T-helper 2 cell treated with Interferon-gamma antibody and Interleukin-4, amounts not matched to agents 100 ng/mL and 5 ng/mL, for 36 hours (primary cell): ENCODE data around the gene PAPSS1. TPM values are rescaled to one million over a fixed set of nuclear protein-coding genes. Genes with fewer than 3 reads are reported as not detected.
"Not testable (repeated sequence)": the region's sequence is repeated elsewhere in the genome, so short reads cannot be mapped to it uniquely, and the experiment has no call there.

ENCODE experiments used
- intact Hi-C: fragments of 100-400 bp; cut with micrococcal nuclease; formaldehyde crosslinking; loops from one replicate; pipeline ENCODE4 v1.15.1; 2023
- total RNA-seq: library from RNA; stranded (reverse); gene quantifications from 2 replicates; pipeline ENCODE4 v1.2.3, GENCODE V29; 2022

The PAPSS1 gene
- total RNA-seq, result 31.5 and 32.8 TPM in 2 replicates

DNA sequence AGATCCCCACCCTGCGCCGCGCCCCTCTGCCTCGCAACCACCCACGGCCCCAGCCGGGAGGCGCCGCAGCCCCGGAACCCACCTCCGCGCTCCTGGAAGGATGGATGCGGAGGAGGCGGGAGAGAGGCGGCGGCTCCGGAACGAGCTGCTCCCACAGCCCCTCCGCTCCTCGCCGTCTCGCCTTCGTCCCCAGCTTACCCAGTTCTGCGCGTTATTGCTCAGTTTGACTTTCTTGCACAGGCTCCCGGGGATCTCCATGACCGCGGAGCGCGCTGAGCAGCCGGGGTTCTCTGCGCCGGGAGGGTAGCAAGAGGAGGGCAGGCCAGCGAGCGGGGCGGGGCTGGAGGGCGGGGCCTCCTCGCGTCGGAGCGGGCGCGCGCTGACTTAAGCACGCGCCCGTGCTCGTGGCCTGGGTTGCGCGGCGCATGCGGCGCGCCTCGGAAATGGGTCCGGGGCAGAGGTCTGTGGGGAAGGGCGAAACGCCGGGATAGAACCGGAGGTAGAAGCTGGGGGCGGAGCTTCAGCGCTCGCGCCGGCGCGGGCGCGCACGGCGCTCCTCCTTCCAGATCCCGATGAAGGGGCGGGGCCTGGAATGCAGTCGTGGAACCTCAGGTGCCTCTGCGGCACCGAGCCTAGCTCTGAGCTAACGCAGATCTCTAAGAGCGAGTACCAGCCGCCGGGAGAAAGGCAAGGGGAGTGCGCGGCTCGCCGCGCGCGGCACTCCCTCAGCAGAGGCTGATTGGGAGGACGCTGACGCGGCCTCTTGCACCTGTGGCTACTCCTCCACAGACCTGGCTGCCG, at the start of gene PAPSS1:
Gene PAPSS1 (minus strand): TSS at position 313 of the 801 bp plus-strand sequence. CDS start 55 bp downstream, at position 258.
- intact Hi-C loops, result loop anchor here (1.0 to 5.0 kb wide), 8 partner anchors 27 to 1841 kb away; partner anchors contain the start of genes AIMP1, CYP2U1, HADH and LEF1

DNA sequence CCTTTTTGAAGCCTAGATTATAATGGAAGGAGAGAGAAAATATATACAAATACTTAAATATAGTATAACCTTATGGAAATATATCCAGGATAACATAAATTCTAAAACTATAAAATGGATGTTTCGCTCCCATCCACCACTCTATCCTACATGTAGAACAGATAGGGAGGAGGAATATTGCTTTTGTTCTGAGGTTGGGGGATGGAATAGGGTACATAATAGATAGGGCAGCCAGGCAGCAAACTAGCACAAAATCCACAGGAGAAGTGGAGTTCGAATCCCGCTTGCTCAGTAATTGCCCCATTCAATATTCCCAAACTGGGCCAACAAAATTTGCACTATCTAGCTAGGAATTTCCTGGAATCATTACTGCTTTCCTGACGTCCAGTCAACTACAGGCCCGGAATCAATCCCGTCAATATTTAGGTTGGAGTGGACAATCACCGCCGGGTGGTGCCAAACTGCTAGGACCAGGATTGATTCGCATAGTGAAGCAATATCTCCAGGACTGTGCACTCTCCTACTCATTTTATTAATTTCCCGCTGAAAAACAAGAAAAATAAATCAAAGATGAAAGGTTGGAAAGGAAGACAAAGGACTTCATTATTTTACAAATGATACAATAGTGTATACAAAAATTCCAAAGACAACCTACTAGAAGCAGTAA, 40.4 kb upstream of the PAPSS1 start:
- intact Hi-C loops, result no loop called here

DNA sequence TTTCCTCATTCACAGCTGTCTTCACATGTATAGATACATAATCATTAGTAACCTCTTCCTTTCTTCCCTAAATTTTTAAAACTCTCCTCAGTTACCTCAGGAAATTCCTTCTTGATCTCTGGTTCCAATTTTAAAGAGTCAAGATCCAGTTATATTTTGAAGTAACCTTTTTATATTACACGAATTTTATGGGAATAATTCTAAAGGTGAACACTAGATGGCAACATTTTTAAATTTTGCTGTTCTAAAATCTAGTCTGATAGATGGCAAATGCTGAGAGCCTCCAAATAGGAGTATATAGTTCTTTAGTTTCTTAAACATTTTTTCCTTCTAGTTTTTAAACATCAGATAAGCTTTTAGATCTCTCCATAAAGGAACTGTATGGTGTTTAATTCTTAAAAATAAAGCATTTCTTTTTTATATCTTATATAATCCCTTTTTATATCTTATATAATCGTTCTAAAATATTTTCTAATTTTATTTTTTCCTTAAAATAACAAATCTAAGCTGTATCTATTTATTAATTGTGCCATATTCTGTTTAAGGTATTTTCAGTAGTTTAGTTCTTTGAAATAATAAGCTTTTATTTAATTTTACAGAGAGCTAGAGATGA, 37.9 kb upstream of the PAPSS1 start:
- intact Hi-C loops, result loop anchor here (1.0 kb wide), 1 partner anchor 155 kb away; no protein-coding TSS in a partner anchor

DNA sequence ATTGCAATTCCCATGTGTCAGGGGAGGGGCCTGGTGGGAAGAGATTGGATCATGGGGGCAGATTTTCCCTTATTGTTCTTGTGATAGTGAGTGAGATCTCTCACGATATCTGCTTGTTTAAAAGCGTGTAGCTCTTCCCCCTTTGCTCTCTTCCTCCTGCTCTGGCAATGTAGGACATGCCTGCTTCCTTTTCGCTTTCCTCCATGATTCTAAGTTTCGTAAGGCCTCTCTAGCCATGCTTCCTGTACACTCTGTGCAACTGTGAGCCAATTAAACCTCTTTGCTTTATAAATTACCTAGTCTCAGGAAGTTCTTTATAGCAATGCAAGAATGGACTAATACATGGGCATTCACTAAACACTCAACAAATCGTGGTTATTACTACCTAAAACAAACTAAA, 37.2 kb upstream of the PAPSS1 start:
- intact Hi-C loops, result no loop called here

DNA sequence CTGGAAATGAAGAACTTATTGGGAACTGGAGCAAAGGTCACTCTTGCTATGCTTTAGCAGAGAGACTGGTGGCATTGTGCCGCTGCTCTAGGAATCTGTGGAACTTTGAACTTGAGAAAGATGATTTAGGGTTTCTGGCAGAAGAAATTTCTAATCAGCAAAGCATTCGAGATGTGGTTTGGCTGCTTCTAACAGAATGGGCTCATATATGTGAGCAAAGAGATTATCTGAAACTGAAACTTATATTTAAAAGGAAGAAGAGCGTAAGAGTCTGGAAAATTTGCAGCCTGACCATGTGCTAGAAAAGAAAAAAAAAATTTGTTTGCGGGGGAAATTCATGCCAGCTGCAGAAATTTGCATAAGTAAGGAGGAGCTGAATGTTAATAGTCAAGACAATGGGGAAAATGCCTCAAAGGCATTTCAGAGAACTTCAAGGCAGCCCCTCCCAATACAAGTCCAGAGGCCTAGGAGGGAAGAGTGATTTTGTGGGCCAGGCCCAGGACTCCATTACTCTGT, 35.9 kb upstream of the PAPSS1 start:
- intact Hi-C loops, result no loop called here

DNA sequence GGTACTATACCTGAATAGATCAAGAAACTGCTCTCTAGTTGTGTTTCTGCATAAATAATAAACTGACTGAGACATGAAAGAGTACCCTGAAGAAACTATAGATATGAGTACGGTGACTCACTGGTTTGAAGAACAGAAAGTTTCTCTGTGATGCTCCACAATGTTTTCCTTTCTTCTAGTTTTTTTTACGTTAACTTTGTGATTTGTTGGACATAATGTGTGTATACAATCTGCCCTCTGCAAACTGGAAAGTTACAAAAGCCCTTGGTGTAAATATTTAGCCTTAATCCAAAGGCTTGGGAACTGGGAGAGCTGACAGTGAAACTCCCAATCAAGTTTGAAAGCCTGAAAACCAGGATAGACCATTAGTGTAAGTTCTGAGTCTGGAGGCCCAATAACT, 31.6 kb upstream of the PAPSS1 start:
- intact Hi-C loops, result no loop called here

DNA sequence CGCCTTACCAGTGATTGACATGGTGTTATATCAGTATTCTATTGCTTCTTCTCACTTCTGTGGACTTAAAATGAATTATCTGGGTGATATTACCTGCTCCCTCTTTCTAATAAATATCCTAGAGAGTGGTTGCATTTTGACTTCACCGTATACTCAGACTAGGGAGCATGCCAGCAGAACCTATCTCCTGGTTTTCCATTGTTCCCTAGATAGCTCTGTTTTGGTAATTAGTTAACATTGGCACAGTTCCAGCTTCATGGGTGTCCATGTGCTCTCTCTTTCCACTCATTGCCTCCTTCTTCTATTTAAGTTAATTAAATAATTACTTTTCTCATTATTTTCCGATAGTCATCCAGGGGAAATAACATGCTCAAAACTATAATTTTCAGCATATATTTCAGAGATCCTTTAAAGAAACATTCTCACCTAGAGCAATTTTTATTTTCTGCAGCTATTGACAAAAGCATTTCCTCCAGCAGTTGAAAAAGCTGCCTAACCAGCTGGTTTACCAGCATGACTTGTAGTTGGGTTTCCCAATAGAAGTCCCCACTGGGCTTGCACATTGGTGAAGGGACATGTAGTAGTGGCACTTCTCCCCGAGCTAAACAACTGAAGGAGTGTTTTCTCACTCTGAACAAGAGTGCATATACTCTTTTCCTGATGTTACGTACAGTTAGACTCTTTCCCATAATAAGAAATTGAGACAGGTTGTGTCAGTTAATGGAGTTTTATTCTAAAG, 27.9 kb upstream of the PAPSS1 start:
- intact Hi-C loops, result no loop called here

DNA sequence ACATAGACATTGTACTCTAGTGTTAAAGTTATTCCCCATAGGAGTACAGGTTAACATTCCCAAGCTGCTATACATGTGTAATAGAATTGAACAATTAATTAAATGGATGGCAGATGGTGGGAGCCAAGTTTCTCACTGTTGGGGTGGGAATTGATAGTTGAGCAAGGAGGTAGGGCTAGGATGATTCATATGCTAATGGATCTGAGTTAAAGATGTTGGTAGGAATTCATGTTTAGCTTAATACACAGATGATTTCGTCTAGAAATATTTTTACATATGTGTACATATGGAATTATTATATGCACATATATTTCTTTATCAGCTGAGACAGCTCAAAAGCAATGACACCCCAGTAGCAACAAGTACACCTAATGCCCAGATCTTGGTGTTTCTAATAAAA, 26.1 kb upstream of the PAPSS1 start:
- intact Hi-C loops, result no loop called here

DNA sequence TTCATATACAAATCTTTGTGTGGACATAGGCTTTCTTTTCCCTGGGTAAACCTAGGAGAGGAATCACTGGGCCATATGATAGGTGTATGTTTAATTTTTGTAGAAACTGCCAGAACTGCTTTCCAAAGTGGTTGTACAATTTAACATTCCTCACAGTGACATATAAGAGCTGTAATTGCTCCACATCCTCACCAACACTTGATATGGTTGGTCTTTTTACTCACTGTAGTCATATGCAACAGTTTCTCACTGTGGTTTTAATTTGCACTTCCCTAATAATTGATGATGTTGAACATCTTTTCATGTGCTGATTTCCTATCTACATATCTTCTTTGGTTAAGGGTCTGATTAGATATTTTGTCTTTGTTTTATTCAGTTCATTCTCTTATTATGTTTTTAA, 24.5 kb upstream of the PAPSS1 start:
- intact Hi-C loops, result no loop called here

DNA sequence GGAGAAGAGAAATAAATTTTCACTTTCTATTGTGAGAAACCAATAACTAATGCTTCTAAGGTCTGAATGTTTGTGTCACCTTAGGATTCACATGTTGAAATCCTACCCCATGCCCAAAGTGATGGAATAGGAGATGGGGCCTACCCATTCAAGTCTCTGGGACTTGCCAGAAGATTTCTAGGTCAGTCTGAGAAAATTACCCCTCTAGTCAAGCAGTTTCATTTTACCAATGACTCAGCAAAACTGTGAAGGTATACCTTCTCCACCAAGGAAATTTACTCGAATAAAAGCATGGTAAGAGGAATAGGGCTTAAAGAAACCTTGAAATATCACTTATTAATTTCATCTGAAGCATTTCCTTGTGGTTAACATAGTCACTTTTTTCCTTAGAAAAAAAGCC, 23.5 kb upstream of the PAPSS1 start:
- intact Hi-C loops, result no loop called here

DNA sequence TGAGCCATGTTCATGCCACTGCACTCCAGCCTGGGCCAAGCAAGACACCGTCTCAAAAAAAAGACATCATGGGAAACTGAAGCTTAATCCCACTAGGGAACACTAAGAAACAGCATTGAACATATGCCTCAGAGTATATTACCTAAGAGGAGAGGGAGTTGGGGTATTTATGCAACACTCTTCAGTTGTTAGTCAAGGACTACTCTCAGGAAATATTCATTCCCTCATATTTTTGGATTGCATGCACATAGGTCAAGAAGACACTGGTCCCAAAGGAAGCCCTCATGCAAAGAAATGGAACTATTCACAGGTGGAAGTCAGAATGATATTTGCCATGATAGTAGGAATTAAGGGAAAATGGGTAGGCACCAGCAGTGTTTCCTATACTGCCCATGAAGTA, 22.8 kb upstream of the PAPSS1 start:
- intact Hi-C loops, result no loop called here

DNA sequence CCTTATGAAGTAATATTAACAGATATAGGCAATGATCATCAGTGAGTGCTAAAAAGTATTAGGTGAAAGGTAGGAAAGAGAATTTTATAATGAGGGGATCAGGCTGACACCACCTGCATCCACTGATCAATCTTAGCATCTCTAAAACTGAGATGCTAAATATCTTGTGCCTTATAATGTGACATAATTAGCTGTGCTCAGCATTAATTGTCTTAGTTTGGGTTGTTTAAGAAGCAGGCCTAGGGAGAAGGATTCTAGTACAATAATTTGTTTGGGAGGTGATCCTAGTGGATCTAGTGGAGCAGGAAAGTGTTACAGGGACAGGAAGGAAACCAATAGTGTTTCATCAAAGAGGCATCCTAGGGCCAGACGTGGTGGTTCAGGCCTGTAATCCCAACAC, 22.2 kb upstream of the PAPSS1 start:
- intact Hi-C loops, result no loop called here

DNA sequence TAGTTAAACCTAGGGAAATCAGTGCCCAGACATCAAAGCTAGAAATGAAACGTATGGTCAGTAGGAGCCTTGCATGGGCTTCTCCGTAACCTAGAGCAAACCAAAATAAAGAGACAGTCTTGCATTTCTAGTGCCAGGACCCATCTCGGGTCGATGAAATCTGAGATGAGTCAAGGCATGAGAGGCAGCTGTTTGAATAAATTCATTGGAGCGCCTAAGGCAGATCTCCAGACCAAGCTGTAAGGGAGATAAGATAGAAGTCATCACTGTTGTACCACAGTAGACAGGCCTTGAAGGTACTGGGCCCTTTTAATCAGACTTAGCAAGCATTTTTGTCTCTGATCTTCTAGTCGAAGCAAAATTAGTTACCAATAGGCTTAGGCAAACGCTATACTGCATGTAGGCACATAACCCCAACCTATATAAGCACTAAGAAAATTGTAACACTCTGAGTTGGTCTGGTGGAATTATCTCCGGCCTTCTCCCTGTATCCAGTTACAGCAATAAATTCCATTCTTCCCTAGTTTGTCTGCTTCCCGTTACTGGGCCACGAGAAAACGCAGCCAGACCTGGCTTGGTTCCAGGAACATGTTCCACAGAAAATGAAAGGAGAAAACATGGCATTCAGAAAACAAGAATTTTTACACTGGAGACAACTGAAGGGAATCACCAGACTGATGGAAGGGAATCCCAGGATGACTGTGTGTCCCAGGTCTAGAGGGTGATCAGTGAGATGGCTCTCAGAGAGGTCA, 21.1 kb upstream of the PAPSS1 start:
- intact Hi-C loops, result no loop called here

DNA sequence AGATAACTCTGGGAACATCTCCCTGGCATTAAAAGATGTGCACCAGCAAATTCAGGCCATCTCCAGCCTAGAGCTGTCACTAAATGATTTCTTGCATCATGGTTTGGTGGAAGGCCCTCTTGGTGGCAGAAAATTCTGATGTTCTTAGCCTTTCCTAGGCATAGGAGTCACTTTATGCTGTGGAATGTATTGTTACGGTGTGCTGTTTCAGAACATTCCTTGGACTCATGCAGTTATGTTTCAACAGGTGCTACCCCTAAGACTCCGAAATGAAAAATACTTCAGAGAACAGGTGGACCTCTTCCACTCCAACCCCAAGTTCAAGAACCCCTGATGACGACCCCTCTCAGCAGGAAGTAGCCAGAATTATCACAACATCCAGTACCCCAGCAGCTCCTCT, 20.3 kb upstream of the PAPSS1 start:
- intact Hi-C loops, result no loop called here

DNA sequence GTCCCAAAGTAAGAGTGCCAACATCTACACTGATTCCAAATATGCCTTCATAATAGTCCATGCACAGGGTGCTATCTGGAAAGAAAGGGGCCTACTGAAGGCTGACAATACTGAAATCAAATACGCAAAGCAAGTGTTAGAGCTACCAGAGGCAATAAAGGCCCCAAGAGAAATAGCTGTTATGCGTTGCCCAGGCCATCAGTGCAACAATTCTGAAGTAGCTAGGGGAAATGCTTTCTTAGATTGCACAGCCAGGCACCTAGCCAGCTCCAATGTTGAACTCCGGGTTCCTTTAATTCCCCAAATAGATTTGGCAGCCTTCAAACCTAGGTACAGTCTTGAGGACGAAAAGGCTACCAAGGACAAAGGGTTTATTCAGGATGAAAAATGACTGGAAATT, 17.4 kb upstream of the PAPSS1 start:
- intact Hi-C loops, result loop anchor here (10.0 kb wide), 1 partner anchor 703 kb away; the partner anchor contains the start of gene DKK2

DNA sequence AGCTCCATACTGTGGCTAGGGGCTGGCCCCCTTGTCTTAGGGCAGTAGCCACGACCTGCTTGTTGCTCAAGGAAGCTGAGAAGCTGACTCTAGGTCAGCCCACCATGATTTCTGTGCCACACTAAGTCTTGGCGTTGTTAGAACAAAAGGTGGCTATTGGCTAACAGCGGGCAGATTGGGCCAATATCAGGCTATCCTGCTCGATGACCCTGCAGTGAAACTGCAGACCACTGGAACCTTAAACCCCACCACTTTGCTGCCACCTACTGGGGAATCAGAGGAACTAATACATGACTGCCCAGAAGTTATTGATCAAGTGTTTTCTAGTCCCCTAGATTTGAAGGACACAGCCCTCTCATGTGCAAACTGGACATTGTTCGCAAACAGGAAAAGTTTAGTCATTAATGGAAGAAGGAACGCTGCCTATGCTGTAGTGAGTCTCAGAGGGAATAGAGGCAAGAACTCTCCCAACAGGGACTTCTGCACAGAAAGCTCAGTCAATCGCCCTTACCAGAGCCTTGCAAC, 17.0 kb upstream of the PAPSS1 start:
- intact Hi-C loops, result loop anchor here (10.0 kb wide), 1 partner anchor 702 kb away; the partner anchor contains the start of gene DKK2

DNA sequence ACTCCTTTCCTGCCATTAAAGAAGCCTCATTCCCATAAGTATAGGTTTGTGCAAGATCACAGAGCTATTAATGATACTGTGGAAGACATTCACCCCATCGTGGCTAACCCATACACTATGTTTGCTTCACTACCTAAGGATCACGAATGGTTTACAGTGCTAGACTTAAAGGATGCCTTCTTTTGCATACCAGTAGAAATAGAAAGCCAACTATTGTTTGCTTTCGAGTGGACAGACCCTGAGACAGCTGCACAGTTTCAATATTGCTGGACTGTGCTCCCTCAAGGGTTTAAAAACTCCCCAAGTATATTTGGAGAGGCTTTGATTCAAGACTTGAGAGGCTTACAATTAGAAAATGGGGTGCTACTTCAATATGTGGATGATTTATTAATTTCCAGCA, 16.0 kb upstream of the PAPSS1 start:
- intact Hi-C loops, result loop anchor here (10.0 kb wide), 1 partner anchor 701 kb away; the partner anchor contains the start of gene DKK2

DNA sequence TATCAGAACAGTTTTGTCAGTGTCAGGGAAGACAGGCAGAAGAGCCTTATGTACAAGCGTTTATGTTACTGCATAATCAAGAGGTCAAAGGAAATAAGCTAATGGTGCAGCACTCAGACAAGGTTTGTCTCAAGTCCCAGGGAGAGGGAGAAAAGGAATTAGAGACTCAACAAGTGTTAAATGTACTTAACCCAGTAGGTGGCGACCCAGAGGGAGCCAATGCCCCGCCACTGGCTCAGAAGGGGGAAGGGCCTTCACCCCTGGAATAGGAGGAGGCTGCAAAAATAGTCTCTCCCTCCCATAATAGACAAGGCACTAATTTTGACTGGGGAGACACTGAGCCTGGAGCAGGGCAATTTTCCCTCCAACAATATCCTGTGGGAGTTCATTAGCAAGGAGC, 14.1 kb upstream of the PAPSS1 start:
- intact Hi-C loops, result loop anchor here (10.0 kb wide), 1 partner anchor 699 kb away; the partner anchor contains the start of gene DKK2

DNA sequence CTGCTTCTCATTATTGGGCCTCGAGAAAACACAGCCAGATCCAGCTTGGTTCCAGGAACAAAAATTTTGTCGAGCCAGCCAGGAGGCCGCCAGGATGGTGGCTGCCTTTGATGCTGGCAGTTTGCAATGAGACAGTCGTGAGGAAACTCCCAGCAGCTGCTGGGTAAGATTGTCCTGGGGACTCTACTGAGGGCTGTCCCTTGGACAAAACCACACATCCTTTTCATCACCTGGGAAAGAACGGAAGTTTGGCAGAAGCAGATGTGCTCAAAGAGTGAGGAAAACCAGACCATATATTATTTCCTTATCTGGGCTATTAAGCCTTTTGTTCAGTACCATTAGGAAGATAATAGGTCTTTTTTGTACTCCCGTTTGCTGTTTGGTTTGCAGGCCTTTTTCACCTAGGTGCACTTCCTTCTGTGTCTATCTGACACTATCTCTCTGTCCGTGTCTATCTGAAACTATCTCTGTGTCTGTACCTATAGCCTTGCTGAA, 13.4 kb upstream of the PAPSS1 start:
- intact Hi-C loops, result loop anchor here (10.0 kb wide), 1 partner anchor 699 kb away; the partner anchor contains the start of gene DKK2

DNA sequence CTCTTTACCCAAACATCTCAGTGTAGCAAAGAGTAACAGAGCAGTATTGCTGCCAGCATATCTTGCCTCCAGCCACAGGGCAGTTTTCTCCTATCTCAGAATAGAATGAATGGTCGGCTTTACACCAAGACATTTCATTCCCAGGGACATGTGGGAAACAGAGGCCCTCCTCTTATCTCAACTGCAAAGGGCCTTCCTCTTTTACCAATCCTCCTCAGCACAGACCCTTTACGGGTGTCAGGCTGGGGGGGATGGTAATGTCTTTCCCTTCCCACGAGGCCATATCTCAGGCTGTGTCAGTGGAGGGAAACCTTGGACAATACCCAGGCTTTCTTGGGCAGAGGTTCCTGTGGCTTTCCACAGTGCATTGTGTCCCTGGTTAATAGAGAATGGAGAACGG, 9.0 kb upstream of the PAPSS1 start:
- intact Hi-C loops, result not testable (repeated sequence)
